GM12878 (cell line): ENCODE results near the gene LYPD5. TPM values are rescaled to one million over a fixed set of nuclear protein-coding genes. Genes with fewer than 3 reads are reported as not detected.

Experiments used
- ASH2L ChIP-seq: fragments of 300-600, 200-600 bp; sonication (generic); IDR thresholded peaks from 2 replicates; pipeline ENCODE4 v1.6.1; 2017; ENCODE audit warnings: low read depth, mild to moderate bottlenecking, borderline replicate concordance
- ATF2 ChIP-seq: IDR thresholded peaks from 2 replicates; pipeline ENCODE4 v1.6.1; 2012; ENCODE audit warnings: low read length, inconsistent platforms
- ATF7 ChIP-seq: fragments of 450-650 bp; IDR thresholded peaks from 2 replicates; pipeline ENCODE4 v1.6.1; 2016; ENCODE audit warnings: low read depth, mild to moderate bottlenecking
- CBX3 ChIP-seq: fragments of 200-600 bp; sonication (generic); IDR thresholded peaks from 2 replicates; pipeline ENCODE4 v1.6.1; 2016; ENCODE audit warnings: low read depth, borderline replicate concordance
- CHD2 ChIP-seq: IDR thresholded peaks from 2 replicates; pipeline ENCODE4 v1.6.1; 2011; ENCODE audit warnings: low read depth, low read length, improper control_type of control experiment, borderline replicate concordance
- CTCF ChIP-seq, 3 experiments: IDR thresholded peaks in 2 of 3; conservative IDR thresholded peaks in 1 of 3; 2 replicates each; pipeline ENCODE4 v1.5.1; 2011; ENCODE audit warnings: low read depth in 3 of 3, low read length in 3 of 3, mild to moderate bottlenecking in 3 of 3, control low read depth in 2 of 3, moderate library complexity in 2 of 3, inconsistent platforms in 1 of 3, mixed read lengths in 1 of 3; ENCODE audit not compliant: control insufficient read depth in 2 of 3, insufficient read depth in 1 of 3; ENCODE audit errors: extremely low read depth in 1 of 3
- ESRRA ChIP-seq: IDR thresholded peaks from 2 replicates; pipeline ENCODE4 v1.6.1; 2012; ENCODE audit warnings: mild to moderate bottlenecking, low read length, improper control_type of control experiment
- HDAC6 ChIP-seq: fragments of 200-600 bp; sonication (generic); IDR thresholded peaks from one replicate; pipeline ENCODE4 v1.8.0; 2017; ENCODE audit warnings: antibody characterized with exemption; ENCODE audit not compliant: unreplicated experiment
- IRF3 ChIP-seq: fragments of 450-650 bp; IDR thresholded peaks from 2 replicates; pipeline ENCODE4 v1.6.1; 2014; ENCODE audit warnings: mild to moderate bottlenecking
- IRF5 ChIP-seq: fragments of 450-650 bp; IDR thresholded peaks from 2 replicates; pipeline ENCODE4 v1.6.1; 2017; ENCODE audit warnings: borderline replicate concordance
- NBN ChIP-seq: fragments of 450-650 bp; IDR thresholded peaks from 2 replicates; pipeline ENCODE4 v1.6.1; 2016
- NFXL1 ChIP-seq: fragments of 450-650 bp; IDR thresholded peaks from 2 replicates; pipeline ENCODE4 v1.6.1; 2017; ENCODE audit warnings: antibody characterized with exemption, mild to moderate bottlenecking, borderline replicate concordance
- NKRF ChIP-seq: fragments of 450-650 bp; conservative IDR thresholded peaks from 2 replicates; pipeline ENCODE4 v1.6.1; 2017; ENCODE audit warnings: mild to moderate bottlenecking, moderate library complexity
- PML ChIP-seq: IDR thresholded peaks from 2 replicates; pipeline ENCODE4 v1.6.1; 2012; ENCODE audit warnings: low read length, inconsistent platforms
- PRDM15 ChIP-seq: fragments of 450-650 bp; formaldehyde crosslinking; IDR thresholded peaks from 2 replicates; pipeline ENCODE4 v1.4.0; 2020; ENCODE audit warnings: mild to moderate bottlenecking, moderate library complexity
- RELA ChIP-seq: fragments of 450-650 bp; IDR thresholded peaks from 2 replicates; pipeline ENCODE4 v1.8.0; 2014; ENCODE audit warnings: borderline replicate concordance; ENCODE audit not compliant: partially characterized antibody
- SRF ChIP-seq, 2 experiments: IDR thresholded peaks; 2 replicates each; pipeline ENCODE4 v1.6.1; 2011; ENCODE audit warnings: low read depth in 2 of 2, low read length in 2 of 2, mild to moderate bottlenecking in 1 of 2, moderate library complexity in 1 of 2
- TCF12 ChIP-seq: IDR thresholded peaks from 2 replicates; pipeline ENCODE4 v1.6.1; 2011; ENCODE audit warnings: low read depth, mild to moderate bottlenecking, low read length
- YY1 ChIP-seq: IDR thresholded peaks from 2 replicates; pipeline ENCODE4 v1.6.1; 2011; ENCODE audit warnings: low read depth, mild to moderate bottlenecking, low read length
- polyA plus RNA-seq, 11 experiments: library from polyadenylated mRNA; depleted of rRNA in 4 of 11; unstranded in 6 of 11; stranded (reverse) in 5 of 11; fragments of >200 nt; fragmentation: Nextera tagmentation in 4 of 11; fragmentation: Illumina TruSeq in 1 of 11; extraction: Ambion mirVana in 4 of 11; extraction: Trizol in 1 of 11; gene quantifications; 1 replicate in 1 of 11; 2 replicates in 10 of 11; pipeline versions ENCODE4 v1.2.1 to v1.2.3, GENCODE V29; 2011 to 2016; ENCODE audit warnings: inconsistent platforms in 2 of 11, missing spikeins in 2 of 11, low read depth in 1 of 11
- total RNA-seq, 4 experiments: library from RNA; depleted of rRNA in 3 of 4; stranded (reverse); fragments of >200 nt in 3 of 4; fragmentation: Illumina TruSeq in 1 of 4; extraction: Trizol in 1 of 4; gene quantifications; 2 replicates each; pipeline versions ENCODE4 v1.2.1 to v1.2.3, GENCODE V29; 2013 to 2021

The LYPD5 gene
- total and polyA plus RNA-seq, 10 of the 15 experiments (the other 5 are each of a cell fraction or from before 2014, with no cell fraction given): 0.04 to 2.2 (median 0.69) TPM; not detected in 1

GRCh38 chr19:43779820-43780219 lies 22.4 kb downstream of the LYPD5 start (continued):
- TF ChIP-seq PRDM15 (CRISPR knock-in tag): no peak
- no peak for TF ChIP-seq CBX3
- TF ChIP-seq YY1: no peak
- no peak for TF ChIP-seq HDAC6
- 0 out of 2 replicates have a peak, but pooled peaks have one; percentile 20 for TF ChIP-seq NBN
- 0 out of 2 replicates have a peak, but pooled peaks have one; percentile 33 for TF ChIP-seq NKRF
- no peak for TF ChIP-seq IRF3
- TF ChIP-seq SRF (IDR thresholded peaks at IDR 0.05; ENCODE audit: low read depth in 2 of 2, low read length in 2 of 2): no peak
- TF ChIP-seq ESRRA: no peak
- no peak for TF ChIP-seq IRF5
- 0 out of 2 replicates have a peak, but pooled peaks have one; percentile 47 for TF ChIP-seq CHD2
- TF ChIP-seq CTCF (IDR thresholded peaks at IDR 0.05 in 2 of 3, conservative IDR thresholded peaks at IDR 0.05 in 1 of 3; ENCODE audit: control insufficient read depth in 2 of 3, extremely low read depth in 1 of 3, insufficient read depth in 1 of 3, low read depth in 3 of 3, low read length in 3 of 3): peak; percentile 47 to 54 (median 52); a peak in 5 of 6 replicates
- TF ChIP-seq ATF2: no peak
- no peak for TF ChIP-seq TCF12
- TF ChIP-seq NFXL1: 0 out of 2 replicates have a peak, but pooled peaks have one; percentile 40
- TF ChIP-seq ATF7: no peak
- no peak for TF ChIP-seq PML
- no peak for TF ChIP-seq ASH2L
- TF ChIP-seq RELA: no peak
